ENCODE data around the gene HLCS. TPM values are rescaled to one million over a fixed set of nuclear protein-coding genes. Genes with fewer than 3 reads are reported as not detected.

Gene HLCS
- total and polyA plus RNA-seq, 2 of the 8 experiments (the other 6 are each of a cell fraction or from before 2014, with no cell fraction given): 4.7 to 12.2 TPM

- Histone ChIP-seq H3K79me1 (ENCODE audit: low read depth, low read length) (no peaks in the 10 kb centered on the region), H2AFZ (ENCODE audit: low read length) (no peak overlapping the region), H4K20me1 (replicated peaks in 1 of 2; ENCODE audit: control insufficient read depth in 1 of 2, insufficient read depth in 2 of 2, low read length in 2 of 2) (no peaks in the 10 kb centered on the region), H3K27ac (ENCODE audit: low read depth, low read length) (no peak overlapping the region), H3K14ac (ENCODE audit: insufficient read length) (no peak overlapping the region), H2BK5ac (ENCODE audit: low read depth, low read length) (no peak overlapping the region), H2BK20ac (ENCODE audit: low read length) (no peak overlapping the region), H3K9ac (replicated peaks in 1 of 4; ENCODE audit: extremely low read depth in 1 of 4, low read depth in 3 of 4, low read length in 3 of 4) (no peak overlapping the region), H4K91ac (replicated peaks; ENCODE audit: insufficient read length, low read length) (no peak overlapping the region), H3K23me2 (ENCODE audit: low read depth, low read length) (no peaks in the 10 kb centered on the region), H2BK120ac (replicated peaks; ENCODE audit: low read depth, low read length) (no peak overlapping the region), H3K27me3 (replicated peaks in 1 of 4; ENCODE audit: control insufficient read depth in 3 of 4, extremely low read depth in 1 of 4, insufficient read depth in 3 of 4, low read length in 3 of 4) (no peaks in the 10 kb centered on the region), H3K79me2 (ENCODE audit: control insufficient read depth in 1 of 2, insufficient read depth in 2 of 2, low read length in 2 of 2) (no peaks in the 10 kb centered on the region), H2BK15ac (ENCODE audit: low read length) (no peak overlapping the region), H3K4me1 (replicated peaks in 1 of 4; ENCODE audit: control insufficient read depth in 3 of 4, insufficient read depth in 4 of 4, low read length in 3 of 4) (no peaks in the 10 kb centered on the region; a peak in 1 of 7 replicates), H2AK5ac (ENCODE audit: low read depth, low read length) (no peak overlapping the region), H3K56ac (replicated peaks; ENCODE audit: insufficient read length, low read depth, low read length) (no peak overlapping the region), H3K18ac (ENCODE audit: extremely low read depth, low read length) (no peak overlapping the region), H4K5ac (ENCODE audit: insufficient read length, low read depth, low read length) (no peak overlapping the region), H3K9me3 (ENCODE audit: insufficient read depth in 2 of 2, low read depth in 1 of 2, low read length in 1 of 2) (peaks cover 16 to 19% of the 10 kb centered on the region in 2 experiments), H2BK12ac (ENCODE audit: low read depth, low read length) (no peak overlapping the region), H3K23ac (ENCODE audit: insufficient read length) (no peak overlapping the region), H4K8ac (ENCODE audit: extremely low read depth, insufficient read depth, low read length) (no peak overlapping the region), H3K36me3 (ENCODE audit: control insufficient read depth in 2 of 4, insufficient read depth in 4 of 4, low read length in 3 of 4) (no peaks in the 10 kb centered on the region), H3K4me2 (ENCODE audit: insufficient read depth in 1 of 2, low read depth in 2 of 2, low read length in 2 of 2) (no peak overlapping the region), H3K4me3 (ENCODE audit: extremely low read depth in 1 of 4, insufficient read depth in 2 of 4, low read depth in 3 of 4, low read length in 4 of 4) (no peak overlapping the region), H3K4ac (replicated peaks; ENCODE audit: insufficient read length, low read depth, low read length) (no peak overlapping the region)
- WGBS, 2 experiments (ENCODE audit: extremely low coverage in 1 of 2, insufficient coverage in 1 of 2, insufficient read length in 1 of 2, insufficient replicate concordance in 2 of 2, low coverage in 1 of 2, low lambda C conversion rate in 2 of 2, missing lambda C conversion rate in 1 of 2): 80% methylated on average over 4 of the region's 4 CpGs; no CpG with 5 or more reads in 1 of the 2 experiments
- DNase-seq (ENCODE audit: low read depth in 1 of 2, low spot score in 2 of 2): no peak
- ChIA-PET CTCF (ENCODE audit: partially characterized antibody) (interaction anchor here (0.6 to 1.4 kb wide), 3 partner anchors 9 to 115 kb away, joined by 3 to 8 read pairs (median 4); no protein-coding TSS in a partner anchor), POLR2A (ENCODE audit: partially characterized antibody) (no interaction called here)
- no peak for FAIRE-seq
- TF ChIP-seq BCL11A (IDR thresholded peaks at IDR 0.05; ENCODE audit: low read depth in 2 of 2, low read length in 2 of 2) (no peak), PHF8 (conservative IDR thresholded peaks at IDR 0.05; ENCODE audit: low read depth, low read length) (no peak), ZNF274 (IDR thresholded peaks at IDR 0.05; ENCODE audit: borderline replicate concordance, extremely low read depth, low read length) (no peak), SAP30 (IDR thresholded peaks at IDR 0.05; ENCODE audit: insufficient read depth, insufficient replicate concordance, low read length) (no peak), KDM4A (IDR thresholded peaks at IDR 0.05; ENCODE audit: low read depth, low read length, severe bottlenecking) (no peak), KDM5A (IDR thresholded peaks at IDR 0.05; ENCODE audit: low read length) (no peak), RBBP5 (IDR thresholded peaks at IDR 0.05; ENCODE audit: borderline replicate concordance, low read depth, low read length) (no peak), JUND (IDR thresholded peaks at IDR 0.05; ENCODE audit: low read length) (no peak), USF2 (IDR thresholded peaks at IDR 0.05; ENCODE audit: low read length) (no peak), CTBP2 (IDR thresholded peaks at IDR 0.05; ENCODE audit: borderline replicate concordance, insufficient read depth, insufficient read length, low read length) (no peak), TBP (IDR thresholded peaks at IDR 0.05; ENCODE audit: low read depth, low read length) (no peak), SUZ12 (IDR thresholded peaks at IDR 0.05; ENCODE audit: low read length) (no peak), FOSL1 (IDR thresholded peaks at IDR 0.05; ENCODE audit: insufficient read depth, low read depth, low read length) (no peak)
Measured at GRCh38 chr21:36879827-36880226, 86.6 kb downstream of the HLCS start.

All from H1 (cell line).